OCI-LY3 (cell line): ENCODE measurements around the gene ENPP5.
A peak's percentile ranks its signal among the peaks of the same experiment; 100 is the strongest.

Experiments used
- H2AFZ ChIP-seq: fragments of 200-600, 300-600 bp; shearing (Covaris generic); 2 replicates; pipeline ENCODE4 v1.6.0; 2014; ENCODE audit warnings: antibody characterized with exemption, low read depth, low read length
- H3K27ac ChIP-seq: fragments of 200-600, 300-600 bp; sonication (generic); 2 replicates; pipeline ENCODE4 v1.5.1; 2014; ENCODE audit warnings: mild to moderate bottlenecking, low read length, moderate library complexity, mixed read lengths
- H3K27me3 ChIP-seq: fragments of 200-600, 300-600 bp; sonication (generic); 2 replicates; pipeline ENCODE4 v1.6.1; 2014; ENCODE audit warnings: low read depth, low read length, mixed read lengths
- H3K36me3 ChIP-seq: fragments of 200-600, 300-600 bp; sonication (generic); replicated peaks from 2 replicates; pipeline ENCODE3; 2014; ENCODE audit warnings: low read depth, low read length, mixed read lengths
- H3K4me1 ChIP-seq: fragments of 300-600, 200-600 bp; sonication (generic); 2 replicates; pipeline ENCODE4 v1.6.1; 2014; ENCODE audit warnings: low read length, mixed read lengths
- H3K4me2 ChIP-seq: fragments of 200-600, 300-600 bp; sonication (generic); 2 replicates; pipeline ENCODE4 v1.6.1; 2014; ENCODE audit warnings: low read length, mixed read lengths
- H3K4me3 ChIP-seq: fragments of 300-600, 200-600 bp; sonication (generic); 2 replicates; pipeline ENCODE4 v1.5.1; 2014; ENCODE audit warnings: antibody characterized with exemption, mild to moderate bottlenecking, low read length, moderate library complexity
- H3K79me2 ChIP-seq: fragments of 300-600, 200-600 bp; shearing (Covaris generic); 2 replicates; pipeline ENCODE4 v1.6.1; 2014; ENCODE audit warnings: mild to moderate bottlenecking, low read length, mixed read lengths
- H3K9ac ChIP-seq: fragments of 300-600, 200-600 bp; shearing (Covaris generic); 2 replicates; pipeline ENCODE4 v1.6.0; 2014; ENCODE audit warnings: mild to moderate bottlenecking, low read length, moderate library complexity
- H3K9me3 ChIP-seq: fragments of 200-600, 300-600 bp; shearing (Covaris generic); 2 replicates; pipeline ENCODE4 v1.6.1; 2014; ENCODE audit warnings: low read length, mixed read lengths; ENCODE audit not compliant: insufficient read depth
- H4K20me1 ChIP-seq: fragments of 200-600, 300-600 bp; sonication (generic); 2 replicates; pipeline ENCODE4 v1.6.1; 2016; ENCODE audit warnings: low read length, mixed read lengths; ENCODE audit not compliant: insufficient read depth
- EZH2phosphoT487 ChIP-seq: fragments of 200-600 bp; shearing (Covaris generic); IDR thresholded peaks from 2 replicates; pipeline ENCODE4 v1.6.1; 2018; ENCODE audit warnings: antibody characterized with exemption, mixed run types, low read depth
- TF ChIP-seq, protein P1 (sequence below): fragments of 200-600, 300-600 bp; sonication (generic); IDR thresholded peaks from 2 replicates; pipeline ENCODE4 v1.5.1; 2014; ENCODE audit warnings: antibody characterized with exemption, low read length, low read depth

Gene ENPP5

GRCh38 chr6:46170357-46171289 lies at the start of gene ENPP5:
Gene ENPP5 (minus strand): TSS chr6:46170980. CDS start chr6:46168262, 2,718 bp downstream.
- H4K20me1 ChIP-seq: no peaks in the 10 kb centered on the region
- H3K9me3 ChIP-seq: no peaks in the 10 kb centered on the region
- H3K27me3 ChIP-seq: peaks cover 12% of the 10 kb centered on the region
- H2AFZ ChIP-seq: peak within 1 kb of the TSS; percentile 97
- peak within 1 kb of the TSS; percentile 53 for H3K9ac ChIP-seq
- no peaks in the 10 kb centered on the region for H3K79me2 ChIP-seq
- TF ChIP-seq, protein P1, sequence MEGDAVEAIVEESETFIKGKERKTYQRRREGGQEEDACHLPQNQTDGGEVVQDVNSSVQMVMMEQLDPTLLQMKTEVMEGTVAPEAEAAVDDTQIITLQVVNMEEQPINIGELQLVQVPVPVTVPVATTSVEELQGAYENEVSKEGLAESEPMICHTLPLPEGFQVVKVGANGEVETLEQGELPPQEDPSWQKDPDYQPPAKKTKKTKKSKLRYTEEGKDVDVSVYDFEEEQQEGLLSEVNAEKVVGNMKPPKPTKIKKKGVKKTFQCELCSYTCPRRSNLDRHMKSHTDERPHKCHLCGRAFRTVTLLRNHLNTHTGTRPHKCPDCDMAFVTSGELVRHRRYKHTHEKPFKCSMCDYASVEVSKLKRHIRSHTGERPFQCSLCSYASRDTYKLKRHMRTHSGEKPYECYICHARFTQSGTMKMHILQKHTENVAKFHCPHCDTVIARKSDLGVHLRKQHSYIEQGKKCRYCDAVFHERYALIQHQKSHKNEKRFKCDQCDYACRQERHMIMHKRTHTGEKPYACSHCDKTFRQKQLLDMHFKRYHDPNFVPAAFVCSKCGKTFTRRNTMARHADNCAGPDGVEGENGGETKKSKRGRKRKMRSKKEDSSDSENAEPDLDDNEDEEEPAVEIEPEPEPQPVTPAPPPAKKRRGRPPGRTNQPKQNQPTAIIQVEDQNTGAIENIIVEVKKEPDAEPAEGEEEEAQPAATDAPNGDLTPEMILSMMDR: no peak
- TF ChIP-seq EZH2phosphoT487: no peak
- H3K36me3 ChIP-seq: no peaks in the 10 kb centered on the region
- H3K4me3 ChIP-seq: peak within 1 kb of the TSS; percentile 86
- H3K4me2 ChIP-seq: peak within 1 kb of the TSS; percentile 91
- H3K4me1 ChIP-seq: peaks cover 12% of the 10 kb centered on the region
- H3K27ac ChIP-seq: no peak within 1 kb of the TSS

DNA sequence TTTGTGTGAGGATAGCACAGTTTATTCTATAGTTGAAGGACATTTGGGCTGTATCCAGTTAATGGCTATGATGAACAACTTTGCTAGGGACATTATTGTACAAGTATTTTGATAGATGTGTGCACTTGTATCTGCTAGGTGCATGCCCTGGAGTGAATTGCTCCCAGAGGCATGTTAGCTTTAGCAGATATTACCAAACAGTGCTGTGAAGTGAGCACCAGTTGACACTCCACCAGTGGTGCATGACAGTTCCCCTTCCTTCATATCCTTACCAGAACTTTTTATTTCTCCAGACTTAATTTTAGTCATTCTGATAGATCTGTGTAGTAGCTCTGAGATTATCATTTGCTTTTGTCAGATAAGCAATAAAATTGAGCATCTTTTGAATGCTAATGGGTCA lies 48.9 kb upstream of the ENPP5 start:
- Histone ChIP-seq H2AFZ (no peak overlapping the region), H3K4me3 (peak overlapping the region; percentile 62), H3K27ac (peak overlapping the region; percentile 88), H3K9ac (peak overlapping the region; percentile 54), H3K4me1 (peaks cover 69% of the 10 kb centered on the region), H3K79me2 (no peaks in the 10 kb centered on the region), H3K4me2 (peak overlapping the region; percentile 77), H3K36me3 (no peaks in the 10 kb centered on the region), H3K27me3 (no peaks in the 10 kb centered on the region), H3K9me3 (no peaks in the 10 kb centered on the region), H4K20me1 (no peaks in the 10 kb centered on the region)
- TF ChIP-seq, protein P1: no peak
- TF ChIP-seq EZH2phosphoT487: no peak

GRCh38 chr6:46218457-46218856 lies 47.7 kb upstream of the ENPP5 start:
- Histone ChIP-seq H3K27me3 (no peaks in the 10 kb centered on the region), H3K9me3 (no peaks in the 10 kb centered on the region), H3K4me2 (peak overlapping the region; percentile 77), H3K9ac (peak overlapping the region; percentile 33; the same call in 1 of the 2 replicates), H3K4me3 (peak overlapping the region; percentile 10; the same call in 1 of the 2 replicates), H3K4me1 (peaks cover 69% of the 10 kb centered on the region), H3K27ac (peak overlapping the region; percentile 88), H3K79me2 (no peaks in the 10 kb centered on the region), H3K36me3 (no peaks in the 10 kb centered on the region), H2AFZ (no peak overlapping the region), H4K20me1 (no peaks in the 10 kb centered on the region)
- TF ChIP-seq, protein P1: no peak
- TF ChIP-seq EZH2phosphoT487: no peak

- H3K9ac ChIP-seq: peak overlapping the region; percentile 33; the same call in 1 of the 2 replicates
- H3K79me2 ChIP-seq: no peaks in the 10 kb centered on the region
- peak overlapping the region; percentile 77 for H3K4me2 ChIP-seq
- no peaks in the 10 kb centered on the region for H3K27me3 ChIP-seq
- H3K36me3 ChIP-seq: no peaks in the 10 kb centered on the region
- H3K27ac ChIP-seq: peak overlapping the region; percentile 88
- no peak overlapping the region for H2AFZ ChIP-seq
- H3K4me1 ChIP-seq: peaks cover 63% of the 10 kb centered on the region
- no peaks in the 10 kb centered on the region for H3K9me3 ChIP-seq
- TF ChIP-seq, protein P1: no peak
- peak; percentile 91 for TF ChIP-seq EZH2phosphoT487
- H4K20me1 ChIP-seq: no peaks in the 10 kb centered on the region
- H3K4me3 ChIP-seq: peak overlapping the region; percentile 10; the same call in 1 of the 2 replicates
Measured at GRCh38 chr6:46217671-46218131, 46.9 kb upstream of the ENPP5 start.
